Peyer's patch (tissue), 4 donors: ENCODE measurements around the gene SLC14A1. TPM values are rescaled to one million over a fixed set of nuclear protein-coding genes. Genes with fewer than 3 reads are reported as not detected.

ENCODE experiments used
- DNase-seq, 3 donors: peaks; one replicate each; pipeline ENCODE4 v3.0.0-alpha.2; 2017 to 2019
- H3K27ac ChIP-seq, 4 donors: fragments of 200-600 bp; sonication (generic); one replicate each; pipeline ENCODE4 v1.5.1; 2016 to 2019
- H3K27me3 ChIP-seq, 2 donors: fragments of 200-600 bp; sonication (generic); one replicate each; pipeline ENCODE4 v1.5.1; 2019
- H3K36me3 ChIP-seq, 3 donors: fragments of 200-600 bp; sonication (generic); one replicate each; pipeline ENCODE4 v1.5.1; 2016 to 2019
- H3K4me1 ChIP-seq, 4 donors: fragments of 200-600 bp; sonication (generic); one replicate each; pipeline ENCODE4 v1.5.1; 2016 to 2019
- H3K4me3 ChIP-seq, 4 donors: fragments of 200-600 bp; sonication (generic); 1 replicate in 3 of 4; 2 replicates in 1 of 4; pipeline ENCODE4 v1.5.1; 2016 to 2019; ENCODE audit warnings: mild to moderate bottlenecking in 1 of 4
- H3K9me3 ChIP-seq, 4 donors: fragments of 200-600 bp; sonication (generic); one replicate each; pipeline ENCODE4 v1.5.1; 2016 to 2019; ENCODE audit warnings: mild to moderate bottlenecking in 1 of 4
- POLR2A ChIP-seq, 2 donors: fragments of 450-650 bp; IDR thresholded peaks; one replicate each; pipeline ENCODE4 v1.5.1; 2017; ENCODE audit warnings: antibody characterized with exemption in 2 of 2, mild to moderate bottlenecking in 2 of 2, moderate library complexity in 2 of 2
- total RNA-seq, 4 donors: library from RNA; depleted of rRNA; stranded (reverse); fragments of >200 nt; gene quantifications; one replicate each; pipeline ENCODE4 v1.1.0, GENCODE V29; 2016
- TF ChIP-seq, protein P1 (sequence below), 6 experiments: fragments of 450-650 bp in 4 of 6; fragments of 200-600 bp in 2 of 6; sonication (generic) in 1 of 6; IDR thresholded peaks; one replicate each; pipeline ENCODE4 v1.5.1; 2017 to 2019; ENCODE audit warnings: antibody characterized with exemption in 6 of 6, mild to moderate bottlenecking in 3 of 6, moderate library complexity in 1 of 6

The SLC14A1 gene
- total RNA-seq, 4 donors from 2014 or later, result 0.35 to 9.7 (median 1.6) TPM

DNA sequence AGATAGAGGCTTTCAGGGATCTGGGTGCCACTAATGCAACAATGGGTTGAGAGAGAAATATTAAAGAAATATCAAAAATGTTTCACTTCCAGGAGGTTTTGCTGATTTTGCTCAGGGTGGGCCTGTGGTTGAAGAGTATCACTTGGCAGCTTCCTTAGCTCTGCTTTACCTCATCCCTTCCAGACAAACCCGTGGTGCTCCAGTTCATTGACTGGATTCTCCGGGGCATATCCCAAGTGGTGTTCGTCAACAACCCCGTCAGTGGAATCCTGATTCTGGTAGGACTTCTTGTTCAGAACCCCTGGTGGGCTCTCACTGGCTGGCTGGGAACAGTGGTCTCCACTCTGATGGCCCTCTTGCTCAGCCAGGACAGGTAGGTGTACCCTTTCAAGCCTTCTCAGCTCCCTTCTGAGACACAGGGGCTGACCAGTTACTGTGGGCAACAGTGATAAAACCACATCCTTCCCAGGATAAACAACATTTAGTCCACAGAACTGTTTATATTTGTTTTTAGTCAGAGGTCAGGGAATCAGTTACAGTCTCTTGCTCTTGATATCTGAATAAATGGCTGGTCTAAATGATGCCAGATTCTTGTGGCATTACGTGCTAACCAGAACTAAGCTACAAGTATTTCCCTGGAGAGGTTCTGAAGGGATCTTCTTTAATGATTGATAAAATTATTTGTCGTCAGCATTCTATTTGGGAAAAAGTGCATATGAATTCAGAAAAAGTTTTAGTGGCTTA, 7.0 kb downstream of the SLC14A1 start:
- Histone ChIP-seq H3K36me3 (no peaks in the 10 kb centered on the region), H3K9me3 (no peaks in the 10 kb centered on the region), H3K4me1 (no peaks in the 10 kb centered on the region), H3K4me3 (no peak overlapping the region), H3K27me3 (no peaks in the 10 kb centered on the region), H3K27ac (no peak overlapping the region)
- DNase-seq, result no peak
- TF ChIP-seq, protein P1, sequence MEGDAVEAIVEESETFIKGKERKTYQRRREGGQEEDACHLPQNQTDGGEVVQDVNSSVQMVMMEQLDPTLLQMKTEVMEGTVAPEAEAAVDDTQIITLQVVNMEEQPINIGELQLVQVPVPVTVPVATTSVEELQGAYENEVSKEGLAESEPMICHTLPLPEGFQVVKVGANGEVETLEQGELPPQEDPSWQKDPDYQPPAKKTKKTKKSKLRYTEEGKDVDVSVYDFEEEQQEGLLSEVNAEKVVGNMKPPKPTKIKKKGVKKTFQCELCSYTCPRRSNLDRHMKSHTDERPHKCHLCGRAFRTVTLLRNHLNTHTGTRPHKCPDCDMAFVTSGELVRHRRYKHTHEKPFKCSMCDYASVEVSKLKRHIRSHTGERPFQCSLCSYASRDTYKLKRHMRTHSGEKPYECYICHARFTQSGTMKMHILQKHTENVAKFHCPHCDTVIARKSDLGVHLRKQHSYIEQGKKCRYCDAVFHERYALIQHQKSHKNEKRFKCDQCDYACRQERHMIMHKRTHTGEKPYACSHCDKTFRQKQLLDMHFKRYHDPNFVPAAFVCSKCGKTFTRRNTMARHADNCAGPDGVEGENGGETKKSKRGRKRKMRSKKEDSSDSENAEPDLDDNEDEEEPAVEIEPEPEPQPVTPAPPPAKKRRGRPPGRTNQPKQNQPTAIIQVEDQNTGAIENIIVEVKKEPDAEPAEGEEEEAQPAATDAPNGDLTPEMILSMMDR (IDR thresholded peaks at IDR 0.05), result no peak
- no peak for TF ChIP-seq POLR2A (IDR thresholded peaks at IDR 0.05)

DNA sequence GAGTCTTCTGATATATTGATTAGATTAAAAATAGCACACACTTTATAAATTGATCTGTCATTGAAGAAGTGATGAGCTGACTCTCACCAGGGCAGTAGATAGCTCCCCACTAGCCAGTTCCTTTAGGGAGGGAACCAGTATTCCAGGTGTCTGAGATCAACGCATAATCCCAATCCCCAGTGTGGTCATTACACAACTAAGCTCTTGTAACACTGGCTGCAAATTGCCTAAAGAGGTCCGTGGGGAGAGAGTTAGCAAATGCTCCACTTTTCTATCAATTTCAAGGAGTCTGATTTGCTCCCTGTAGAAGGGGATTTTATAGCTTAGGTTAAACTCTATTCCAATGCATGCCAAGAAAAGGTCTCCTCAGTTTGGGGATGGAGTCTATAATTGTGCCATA, 7.7 kb downstream of the SLC14A1 start:
- no peak overlapping the region for H3K27ac ChIP-seq
- H3K9me3 ChIP-seq, result no peaks in the 10 kb centered on the region
- no peak for DNase-seq
- no peak overlapping the region for H3K4me3 ChIP-seq
- TF ChIP-seq, protein P1 (IDR thresholded peaks at IDR 0.05), result no peak
- TF ChIP-seq POLR2A (IDR thresholded peaks at IDR 0.05), result no peak
- no peaks in the 10 kb centered on the region for H3K27me3 ChIP-seq
- H3K4me1 ChIP-seq, result no peaks in the 10 kb centered on the region
- no peaks in the 10 kb centered on the region for H3K36me3 ChIP-seq

DNA sequence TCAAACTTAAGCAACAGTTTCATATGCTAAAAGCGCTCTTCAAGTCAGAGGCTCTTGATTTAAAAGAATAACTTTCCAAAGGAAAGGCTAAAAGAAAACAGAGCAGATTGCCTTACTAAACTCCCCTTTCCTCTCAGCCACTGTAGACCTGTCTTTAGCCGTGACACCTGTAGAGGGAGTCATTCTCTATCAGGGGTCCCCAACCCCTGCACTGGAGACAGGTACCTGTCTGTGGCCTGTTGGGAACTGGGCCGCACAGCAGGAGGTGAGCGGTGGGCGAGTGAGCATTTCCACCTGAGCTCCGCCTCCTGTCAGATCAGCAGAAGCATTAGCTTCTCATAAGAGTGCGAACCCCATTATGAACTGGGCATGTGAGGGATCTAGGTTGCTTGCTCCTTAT, 9.6 kb downstream of the SLC14A1 start:
- no peak for TF ChIP-seq POLR2A (IDR thresholded peaks at IDR 0.05)
- TF ChIP-seq, protein P1 (IDR thresholded peaks at IDR 0.05), result no peak
- H3K27ac ChIP-seq, result no peak overlapping the region
- no peaks in the 10 kb centered on the region for H3K4me1 ChIP-seq
- H3K27me3 ChIP-seq, result no peaks in the 10 kb centered on the region
- no peaks in the 10 kb centered on the region for H3K9me3 ChIP-seq
- DNase-seq, result no peak
- H3K4me3 ChIP-seq, result no peak overlapping the region
- H3K36me3 ChIP-seq, result no peaks in the 10 kb centered on the region

DNA sequence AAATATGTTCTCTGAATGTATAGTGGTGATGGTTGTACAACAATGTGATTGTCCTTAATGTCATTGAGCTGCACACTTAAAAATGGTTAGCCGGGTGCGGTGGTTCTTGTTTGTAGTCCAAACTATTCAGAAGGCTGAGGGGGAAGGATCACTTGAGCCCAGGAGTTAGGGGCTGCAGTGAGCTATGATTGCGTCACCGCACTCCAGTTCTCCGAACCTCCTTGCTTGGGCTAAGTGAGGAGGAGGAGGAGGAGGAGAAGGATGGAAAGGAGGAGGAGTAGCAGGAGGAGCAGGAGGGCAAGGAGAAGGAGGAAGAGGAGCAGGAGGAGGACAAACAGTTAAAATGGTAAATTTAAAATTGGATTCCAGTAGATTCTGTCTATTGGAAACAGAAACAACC, 10.5 kb downstream of the SLC14A1 start:
- H3K9me3 ChIP-seq, result no peaks in the 10 kb centered on the region
- no peaks in the 10 kb centered on the region for H3K27me3 ChIP-seq
- no peaks in the 10 kb centered on the region for H3K4me1 ChIP-seq
- H3K4me3 ChIP-seq, result no peak overlapping the region
- DNase-seq, result no peak
- no peak overlapping the region for H3K27ac ChIP-seq
- TF ChIP-seq, protein P1 (IDR thresholded peaks at IDR 0.05), result no peak
- no peak for TF ChIP-seq POLR2A (IDR thresholded peaks at IDR 0.05)
- H3K36me3 ChIP-seq, result no peaks in the 10 kb centered on the region

DNA sequence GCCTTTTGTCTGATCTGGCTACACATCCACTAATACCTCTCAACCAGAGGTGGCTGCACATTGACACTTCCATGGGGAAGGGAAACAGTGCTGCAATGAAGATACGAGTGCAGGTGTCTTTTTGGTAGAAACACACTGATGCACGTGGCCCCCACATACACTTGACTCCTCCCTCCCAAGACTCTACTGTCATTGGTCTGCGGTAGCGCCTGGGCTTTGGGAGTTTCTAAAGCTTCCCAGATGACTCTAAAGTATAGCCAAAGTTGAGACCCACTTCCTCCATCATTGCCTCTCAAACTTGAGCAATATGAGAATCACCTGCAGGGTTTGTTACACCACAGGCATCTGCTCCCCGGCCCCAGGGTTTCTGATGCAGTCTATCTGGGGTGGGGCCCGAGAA, 11.0 kb downstream of the SLC14A1 start:
- no peak for DNase-seq

More for the DNA sequence above, 11.0 kb downstream of the SLC14A1 start:
- H3K27me3 ChIP-seq, result no peaks in the 10 kb centered on the region
- no peak overlapping the region for H3K27ac ChIP-seq
- no peaks in the 10 kb centered on the region for H3K4me1 ChIP-seq
- no peaks in the 10 kb centered on the region for H3K9me3 ChIP-seq
- H3K4me3 ChIP-seq, result no peak overlapping the region
- TF ChIP-seq POLR2A (IDR thresholded peaks at IDR 0.05), result no peak
- TF ChIP-seq, protein P1 (IDR thresholded peaks at IDR 0.05), result no peak
- H3K36me3 ChIP-seq, result no peaks in the 10 kb centered on the region
